H1 (cell line): Measurements from ENCODE around the gene KSR2. TPM values are rescaled to one million over a fixed set of nuclear protein-coding genes. Genes with fewer than 3 reads are reported as not detected.

Experiments used
- CTCF ChIA-PET: fragments of 300-600 bp; sonication (Branson Sonifier 250); formaldehyde crosslinking; loops from one replicate; lab custom pipeline; 2021; ENCODE audit not compliant: partially characterized antibody; lab: Charles Lee
- POLR2A ChIA-PET: fragments of 300-600 bp; sonication (Branson Sonifier 250); formaldehyde crosslinking; loops from one replicate; lab custom pipeline; 2021; ENCODE audit warnings: inconsistent platforms; ENCODE audit not compliant: partially characterized antibody; lab: Charles Lee
- DNase-seq, 2 experiments: peaks; one replicate each; pipeline versions ENCODE4 v3.0.0 to v3.0.0-alpha.2; 2010 to 2022; ENCODE audit warnings: low spot score in 2 of 2, low read depth in 1 of 2, mixed read lengths in 1 of 2
- FAIRE-seq: peaks from 2 replicates; lab custom pipeline; 2011; peaks lifted over from hg19 to GRCh38; lab: Jason Lieb, UNC
- H2AFZ ChIP-seq: 2 replicates; pipeline ENCODE4 v1.8.1; 2012; ENCODE audit warnings: low read length, inconsistent platforms
- H2AK5ac ChIP-seq: 2 replicates; pipeline ENCODE4 v1.6.1; 2013; ENCODE audit warnings: low read depth, low read length
- H2BK120ac ChIP-seq: replicated peaks from 2 replicates; pipeline ENCODE3; 2013; ENCODE audit warnings: low read depth, low read length, inconsistent platforms
- H2BK12ac ChIP-seq: 2 replicates; pipeline ENCODE4 v1.6.1; 2013; ENCODE audit warnings: low read depth, low read length
- H2BK15ac ChIP-seq: 2 replicates; pipeline ENCODE4 v1.6.1; 2013; ENCODE audit warnings: low read length
- H2BK20ac ChIP-seq: 2 replicates; pipeline ENCODE4 v1.6.1; 2013; ENCODE audit warnings: low read length
- H2BK5ac ChIP-seq: 2 replicates; pipeline ENCODE4 v1.6.1; 2013; ENCODE audit warnings: low read depth, low read length
- H3K14ac ChIP-seq: 2 replicates; pipeline ENCODE4 v1.6.1; 2013; ENCODE audit warnings: inconsistent platforms; ENCODE audit not compliant: insufficient read length
- H3K18ac ChIP-seq: 2 replicates; pipeline ENCODE4 v1.6.1; 2013; ENCODE audit warnings: low read length; ENCODE audit errors: extremely low read depth
- H3K23ac ChIP-seq: 2 replicates; pipeline ENCODE4 v1.6.1; 2013; ENCODE audit warnings: inconsistent platforms; ENCODE audit not compliant: insufficient read length
- H3K23me2 ChIP-seq: 2 replicates; pipeline ENCODE4 v1.6.1; 2013; ENCODE audit warnings: low read depth, low read length
- H3K27ac ChIP-seq: 2 replicates; pipeline ENCODE4 v1.6.1; 2011; ENCODE audit warnings: low read depth, low read length, inconsistent platforms
- H3K27me3 ChIP-seq, 4 experiments: replicated peaks in 1 of 4; 1 replicate in 1 of 4; 2 replicates in 3 of 4; pipeline versions ENCODE4 v1.6.1 to v1.8.1; 2011 to 2013; ENCODE audit warnings: low read length in 3 of 4, mild to moderate bottlenecking in 3 of 4, inconsistent platforms in 2 of 4, mixed read lengths in 2 of 4, moderate library complexity in 1 of 4; ENCODE audit not compliant: control insufficient read depth in 3 of 4, insufficient read depth in 3 of 4; ENCODE audit errors: extremely low read depth in 1 of 4
- H3K36me3 ChIP-seq, 4 experiments: 2 replicates each; pipeline versions ENCODE4 v1.6.1 to v1.8.1; 2011 to 2013; ENCODE audit warnings: mild to moderate bottlenecking in 4 of 4, low read length in 3 of 4, moderate library complexity in 2 of 4, control low read depth in 1 of 4, inconsistent platforms in 1 of 4; ENCODE audit not compliant: insufficient read depth in 4 of 4, control insufficient read depth in 2 of 4
- H3K4ac ChIP-seq: replicated peaks from 2 replicates; pipeline ENCODE3; 2013; ENCODE audit warnings: low read length, low read depth, mixed read lengths, inconsistent platforms; ENCODE audit not compliant: insufficient read length
- H3K4me1 ChIP-seq, 4 experiments: replicated peaks in 1 of 4; 1 replicate in 1 of 4; 2 replicates in 3 of 4; pipeline versions ENCODE4 v1.6.1 to v1.8.1; 2011 to 2013; ENCODE audit warnings: low read length in 3 of 4, inconsistent platforms in 2 of 4, mixed read lengths in 1 of 4; ENCODE audit not compliant: insufficient read depth in 4 of 4, control insufficient read depth in 3 of 4
- H3K4me2 ChIP-seq, 2 experiments: 2 replicates each; pipeline versions ENCODE4 v1.6.1 to v1.8.1; 2011 to 2013; ENCODE audit warnings: low read depth in 2 of 2, low read length in 2 of 2, control low read depth in 1 of 2, inconsistent platforms in 1 of 2, mild to moderate bottlenecking in 1 of 2; ENCODE audit not compliant: insufficient read depth in 1 of 2
- H3K4me3 ChIP-seq, 4 experiments: fragments of 200-600, 300-600 bp in 1 of 4; sonication (generic), shearing (Covaris generic), sonication (Bioruptor Twin) in 1 of 4; 2 replicates each; pipeline versions ENCODE4 v1.5.1 to v1.8.1; 2011 to 2016; ENCODE audit warnings: low read length in 4 of 4, low read depth in 3 of 4, control low read depth in 2 of 4, inconsistent platforms in 2 of 4, mild to moderate bottlenecking in 2 of 4, mixed read lengths in 1 of 4, moderate library complexity in 1 of 4; ENCODE audit not compliant: insufficient read depth in 2 of 4; ENCODE audit errors: extremely low read depth in 1 of 4
- H3K56ac ChIP-seq: replicated peaks from 2 replicates; pipeline ENCODE3; 2013; ENCODE audit warnings: low read depth, mild to moderate bottlenecking, mixed read lengths, low read length, inconsistent platforms; ENCODE audit not compliant: insufficient read length
- H3K79me1 ChIP-seq: 2 replicates; pipeline ENCODE4 v1.6.1; 2013; ENCODE audit warnings: low read depth, low read length, control low read depth
- H3K79me2 ChIP-seq, 2 experiments: 2 replicates each; pipeline versions ENCODE4 v1.6.1 to v1.8.1; 2012 to 2013; ENCODE audit warnings: low read length in 2 of 2, mild to moderate bottlenecking in 2 of 2, inconsistent platforms in 1 of 2; ENCODE audit not compliant: insufficient read depth in 2 of 2, control insufficient read depth in 1 of 2
- H3K9ac ChIP-seq, 4 experiments: replicated peaks in 1 of 4; 1 replicate in 1 of 4; 2 replicates in 3 of 4; pipeline versions ENCODE4 v1.6.1 to v1.8.1; 2011 to 2013; ENCODE audit warnings: low read depth in 3 of 4, low read length in 3 of 4, control low read depth in 2 of 4, mild to moderate bottlenecking in 2 of 4, moderate library complexity in 2 of 4, inconsistent platforms in 1 of 4; ENCODE audit errors: extremely low read depth in 1 of 4
- H3K9me3 ChIP-seq, 2 experiments: 2 replicates each; pipeline versions ENCODE4 v1.6.1 to v1.8.1; 2012 to 2013; ENCODE audit warnings: mild to moderate bottlenecking in 2 of 2, moderate library complexity in 2 of 2, control low read depth in 1 of 2, inconsistent platforms in 1 of 2, low read depth in 1 of 2, low read length in 1 of 2, mixed read lengths in 1 of 2; ENCODE audit not compliant: insufficient read depth in 2 of 2
- H4K20me1 ChIP-seq, 2 experiments: replicated peaks in 1 of 2; 2 replicates each; pipeline versions ENCODE3 to v1.8.1; 2011 to 2013; ENCODE audit warnings: inconsistent platforms in 2 of 2, low read length in 2 of 2, mild to moderate bottlenecking in 1 of 2; ENCODE audit not compliant: insufficient read depth in 2 of 2, control insufficient read depth in 1 of 2
- H4K5ac ChIP-seq: 2 replicates; pipeline ENCODE4 v1.6.1; 2013; ENCODE audit warnings: low read length, low read depth, mixed read lengths, inconsistent platforms; ENCODE audit not compliant: insufficient read length
- H4K8ac ChIP-seq: 2 replicates; pipeline ENCODE4 v1.8.0; 2013; ENCODE audit warnings: mild to moderate bottlenecking, moderate library complexity, low read length, inconsistent platforms; ENCODE audit not compliant: insufficient read depth; ENCODE audit errors: extremely low read depth
- H4K91ac ChIP-seq: replicated peaks from 2 replicates; pipeline ENCODE3; 2013; ENCODE audit warnings: low read length, mixed read lengths, inconsistent platforms; ENCODE audit not compliant: insufficient read length
- ATF2 ChIP-seq: IDR thresholded peaks from 2 replicates; pipeline ENCODE4 v1.6.1; 2012; ENCODE audit warnings: low read length, inconsistent platforms
- CBX5 ChIP-seq: fragments of 300-800, 300-1000 bp; sonication (generic); IDR thresholded peaks from 2 replicates; pipeline ENCODE4 v1.7.1; 2016; ENCODE audit warnings: antibody characterized with exemption, low read length, low read depth
- RXRA ChIP-seq: IDR thresholded peaks from 2 replicates; pipeline ENCODE4 v1.6.1; 2011; ENCODE audit warnings: low read depth, mild to moderate bottlenecking, low read length, moderate library complexity; ENCODE audit not compliant: insufficient read depth
- TCF12 ChIP-seq: IDR thresholded peaks from 2 replicates; pipeline ENCODE4 v1.6.1; 2011; ENCODE audit warnings: low read depth, mild to moderate bottlenecking, low read length
- ZNF274 ChIP-seq: IDR thresholded peaks from 2 replicates; pipeline ENCODE4 v1.7.0; 2012; ENCODE audit warnings: low read length, borderline replicate concordance; ENCODE audit errors: extremely low read depth
- WGBS, 2 experiments: shearing (Covaris generic) in 1 of 2; methylation state at CpG; one replicate each; pipeline versions ENCODE4 v1.1.6 to v1.1.7; 2013 to 2015; ENCODE audit warnings: low lambda C conversion rate in 2 of 2, mixed read lengths in 2 of 2, inconsistent platforms in 1 of 2, low coverage in 1 of 2, missing lambda C conversion rate in 1 of 2; ENCODE audit not compliant: insufficient replicate concordance in 2 of 2, insufficient coverage in 1 of 2, insufficient read length in 1 of 2; ENCODE audit errors: extremely low coverage in 1 of 2, missing lambda C conversion rate in 1 of 2; 5-methylcytosine and 5-hydroxymethylcytosine counted together
- polyA plus RNA-seq, 7 experiments: library from polyadenylated mRNA; depleted of rRNA in 3 of 7; stranded (reverse) in 5 of 7; unstranded in 2 of 7; fragments of >200 nt in 5 of 7; fragments of 200-250 nt in 2 of 7; gene quantifications; 1 replicate in 5 of 7; 2 replicates in 1 of 7; 4 replicates in 1 of 7; pipeline versions ENCODE4 v1.2.1 to v1.2.3, GENCODE V29; 2011 to 2013; ENCODE audit warnings: missing spikeins in 2 of 7, mixed read lengths in 2 of 7
- total RNA-seq: library from RNA; stranded (reverse); fragmentation: NEBNext Ultra II Directional; extraction: Animal tissue kit (Norgen Biotek cat#: 25700); gene quantifications from 2 replicates; pipeline ENCODE4 v1.2.1, GENCODE V29; 2021

KSR2 gene
- total and polyA plus RNA-seq, 2 of the 8 experiments (the other 6 are each of a cell fraction or from before 2014, with no cell fraction given), result 0.74 to 2.2 TPM

DNA sequence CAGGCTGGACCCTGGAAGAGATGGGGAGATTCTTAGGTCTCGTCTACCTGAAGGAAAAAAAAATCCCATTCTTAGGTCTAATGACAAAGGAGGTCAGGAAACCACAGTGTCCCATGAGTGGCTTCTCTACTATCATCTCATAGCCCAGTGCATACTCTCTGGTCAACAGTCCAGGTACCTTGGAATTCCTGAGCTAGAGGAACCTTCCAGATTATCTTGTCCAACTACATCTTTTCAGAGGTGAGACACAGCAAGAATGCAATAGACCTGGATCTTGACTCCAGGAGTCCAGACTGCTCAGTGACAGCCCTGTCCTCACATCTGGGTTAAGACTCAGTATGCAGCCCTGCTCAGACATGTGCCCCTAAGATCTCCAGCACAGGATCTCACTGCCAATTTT, 429.9 kb downstream of the KSR2 start:
- no peak overlapping the region for H3K9ac ChIP-seq
- no peak overlapping the region for H3K4me3 ChIP-seq
- H3K79me2 ChIP-seq, result no peaks in the 10 kb centered on the region
- no peaks in the 10 kb centered on the region for H3K36me3 ChIP-seq
- no peak overlapping the region for H2BK5ac ChIP-seq
- POLR2A ChIA-PET, result no interaction called here
- H3K23me2 ChIP-seq, result peaks cover 2% of the 10 kb centered on the region; the same call in 1 of the 2 replicates
- H4K5ac ChIP-seq, result no peak overlapping the region
- H4K8ac ChIP-seq, result no peak overlapping the region
- no peak overlapping the region for H3K27ac ChIP-seq
- H3K56ac ChIP-seq, result no peak overlapping the region
- DNase-seq, result no peak
- no peak overlapping the region for H3K4me2 ChIP-seq
- no peak overlapping the region for H2AFZ ChIP-seq
- H3K27me3 ChIP-seq, result no peaks in the 10 kb centered on the region
- no peaks in the 10 kb centered on the region for H3K79me1 ChIP-seq
- H3K4me1 ChIP-seq, result no peaks in the 10 kb centered on the region
- no peak overlapping the region for H2AK5ac ChIP-seq
- no peak overlapping the region for H3K23ac ChIP-seq
- no peak overlapping the region for H3K4ac ChIP-seq
- TF ChIP-seq ATF2, result no peak
- TF ChIP-seq TCF12, result no peak
- TF ChIP-seq RXRA, result no peak
- no peak for TF ChIP-seq CBX5
- no peak for TF ChIP-seq ZNF274
- H4K20me1 ChIP-seq, result no peaks in the 10 kb centered on the region
- H3K9me3 ChIP-seq, result no peaks in the 10 kb centered on the region
- CTCF ChIA-PET, result interaction anchor here (0.9 to 1.6 kb wide), 3 partner anchors 8 to 65 kb away, joined by 3 to 5 read pairs (median 3); no protein-coding TSS in a partner anchor
- H3K14ac ChIP-seq, result no peak overlapping the region
- WGBS, 2 experiments, result 69% methylated on average over 1 of the region's 1 CpG; no CpG with 5 or more reads in 1 of the 2 experiments
- no peak overlapping the region for H2BK20ac ChIP-seq
- H3K18ac ChIP-seq, result no peak overlapping the region
- no peak overlapping the region for H4K91ac ChIP-seq
- no peak overlapping the region for H2BK12ac ChIP-seq
- no peak overlapping the region for H2BK15ac ChIP-seq
- H2BK120ac ChIP-seq, result no peak overlapping the region
- FAIRE-seq, result no peak
